Keratinocyte (primary cell): Measurements from ENCODE around the gene DENND4A. TPM values are rescaled to one million over a fixed set of nuclear protein-coding genes. Genes with fewer than 3 reads are reported as not detected.

Source experiments
- DNase-seq: peaks from one replicate; pipeline ENCODE4 v3.0.0-alpha.2; 2011; ENCODE audit warnings: low read depth, missing footprints, low spot score
- FAIRE-seq: peaks from 2 replicates; lab custom pipeline; 2011; peaks lifted over from hg19 to GRCh38; lab: Jason Lieb, UNC
- H2AFZ ChIP-seq: 2 replicates; pipeline ENCODE4 v1.6.0; 2012; ENCODE audit warnings: low read length, control low read depth, inconsistent platforms; ENCODE audit not compliant: control insufficient read depth
- H3K27ac ChIP-seq: 2 replicates; pipeline ENCODE4 v1.5.1; 2011; ENCODE audit warnings: low read length; ENCODE audit not compliant: control insufficient read depth, insufficient read depth
- H3K27me3 ChIP-seq: 3 replicates; pipeline ENCODE4 v1.6.0; 2011; ENCODE audit warnings: low read length; ENCODE audit not compliant: control insufficient read depth, insufficient read depth; ENCODE audit errors: extremely low read depth
- H3K36me3 ChIP-seq, 2 experiments: 2 replicates in 1 of 2; 3 replicates in 1 of 2; pipeline ENCODE4 v1.5.1; 2011; ENCODE audit warnings: low read length in 2 of 2, mild to moderate bottlenecking in 1 of 2; ENCODE audit not compliant: control insufficient read depth in 2 of 2, insufficient read depth in 2 of 2; ENCODE audit errors: extremely low read depth in 1 of 2
- H3K4me1 ChIP-seq: 3 replicates; pipeline ENCODE4 v1.5.1; 2011; ENCODE audit warnings: low read length; ENCODE audit not compliant: control insufficient read depth, insufficient read depth; ENCODE audit errors: extremely low read depth
- H3K4me2 ChIP-seq: 3 replicates; pipeline ENCODE4 v1.6.0; 2011; ENCODE audit warnings: low read depth, low read length; ENCODE audit not compliant: control insufficient read depth, insufficient read depth; ENCODE audit errors: extremely low read depth
- H3K4me3 ChIP-seq, 3 experiments: fragments of 200-600 bp in 1 of 3; sonication (generic) in 1 of 3; 2 replicates in 2 of 3; 3 replicates in 1 of 3; pipeline ENCODE4 v1.5.1; 2011 to 2016; ENCODE audit warnings: low read length in 3 of 3, mild to moderate bottlenecking in 3 of 3, control low read depth in 2 of 3, inconsistent platforms in 1 of 3, low read depth in 1 of 3, mixed read lengths in 1 of 3, mixed run types in 1 of 3, moderate library complexity in 1 of 3; ENCODE audit not compliant: control insufficient read depth in 2 of 3, insufficient read depth in 2 of 3; ENCODE audit errors: extremely low read depth in 1 of 3
- H3K79me2 ChIP-seq: 2 replicates; pipeline ENCODE4 v1.6.0; 2012; ENCODE audit warnings: low read length; ENCODE audit not compliant: control insufficient read depth, insufficient read depth
- H3K9ac ChIP-seq: 3 replicates; pipeline ENCODE4 v1.6.0; 2011; ENCODE audit warnings: low read length; ENCODE audit not compliant: control insufficient read depth, insufficient read depth; ENCODE audit errors: extremely low read depth
- H3K9me1 ChIP-seq: 3 replicates; pipeline ENCODE4 v1.6.0; 2011; ENCODE audit warnings: low read length; ENCODE audit not compliant: control insufficient read depth, insufficient read depth; ENCODE audit errors: extremely low read depth
- H3K9me3 ChIP-seq: 2 replicates; pipeline ENCODE4 v1.5.1; 2012; ENCODE audit warnings: low read depth, low read length; ENCODE audit not compliant: control insufficient read depth
- H4K20me1 ChIP-seq: 3 replicates; pipeline ENCODE4 v1.6.0; 2011; ENCODE audit warnings: low read length; ENCODE audit not compliant: control insufficient read depth, insufficient read depth; ENCODE audit errors: extremely low read depth
- CTCF ChIP-seq, 3 experiments: IDR thresholded peaks in 1 of 3; conservative IDR thresholded peaks in 1 of 3; optimal IDR thresholded peaks in 1 of 3; 2 replicates in 2 of 3; 3 replicates in 1 of 3; pipeline versions ENCODE3 to v1.5.1; 2011; ENCODE audit warnings: low read length in 3 of 3, mild to moderate bottlenecking in 3 of 3, moderate library complexity in 2 of 3, control low read depth in 1 of 3, inconsistent platforms in 1 of 3; ENCODE audit not compliant: insufficient read depth in 2 of 3; ENCODE audit errors: extremely low read depth in 1 of 3
- EZH2 ChIP-seq: IDR thresholded peaks from one replicate; pipeline ENCODE4 v1.6.1; 2012; ENCODE audit warnings: inconsistent platforms, mild to moderate bottlenecking, low read length, moderate library complexity
- dilution Hi-C: fragments of 300-500 bp; cut with MboI; formaldehyde crosslinking; loops from one replicate; pipeline ENCODE4 v1.7.0; 2020; ENCODE audit warnings: low sequenced_read_pairs; ENCODE audit not compliant: extremely low pct_ligation_motif_present
- polyA plus RNA-seq, 5 experiments: library from polyadenylated mRNA; depleted of rRNA in 3 of 5; stranded (reverse) in 3 of 5; stranded (forward) in 1 of 5; unstranded in 1 of 5; fragments of >200 nt; gene quantifications; 1 replicate in 1 of 5; 2 replicates in 3 of 5; 3 replicates in 1 of 5; pipeline versions ENCODE4 v1.2.1 to v1.2.3, GENCODE V29; 2011 to 2012; ENCODE audit warnings: missing spikeins in 2 of 5, low read depth in 1 of 5, low replicate concordance in 1 of 5

The DENND4A gene
- polyA plus RNA-seq, 1 donor (not counting 4 experiments of a cell fraction or from before 2014, with no cell fraction given): 10.0 TPM

DNA sequence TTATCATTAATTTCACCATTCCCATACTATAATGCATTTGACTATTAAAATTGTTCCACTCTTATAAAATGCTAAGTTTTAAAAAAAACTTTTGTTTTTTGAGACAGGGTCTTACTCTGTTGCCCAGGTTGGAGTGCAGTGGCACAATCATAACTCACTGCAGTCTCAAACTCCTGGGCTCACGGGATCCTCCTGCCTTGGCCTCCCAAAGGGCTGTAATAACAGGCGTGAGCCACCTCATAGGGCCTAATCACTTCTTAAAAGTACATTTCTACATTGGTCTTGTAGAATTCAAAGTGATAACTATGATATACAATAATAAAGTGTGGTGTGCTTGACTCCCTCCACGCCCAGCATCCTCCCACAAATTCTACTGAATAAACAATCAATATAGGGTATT is 3.0 kb downstream of the DENND4A start:
- Histone ChIP-seq H3K4me3 (no peak overlapping the region), H3K9me3 (no peaks in the 10 kb centered on the region), H3K36me3 (no peaks in the 10 kb centered on the region), H3K9ac (no peak overlapping the region), H3K27me3 (no peaks in the 10 kb centered on the region), H2AFZ (no peak overlapping the region), H3K27ac (no peak overlapping the region), H3K4me1 (peaks cover 21% of the 10 kb centered on the region), H3K4me2 (no peak overlapping the region), H3K9me1 (no peaks in the 10 kb centered on the region), H4K20me1 (no peaks in the 10 kb centered on the region), H3K79me2 (peaks cover 30% of the 10 kb centered on the region)
- DNase-seq (no peak), FAIRE-seq (no peak)
- dilution Hi-C loops: no loop called here
- TF ChIP-seq EZH2 (no peak), CTCF (optimal IDR thresholded peaks at IDR 0.05 in 1 of 3, IDR thresholded peaks at IDR 0.05 in 1 of 3, conservative IDR thresholded peaks at IDR 0.05 in 1 of 3; ENCODE audit: extremely low read depth in 1 of 3, insufficient read depth in 2 of 3, low read length in 3 of 3) (no peak)

DNA sequence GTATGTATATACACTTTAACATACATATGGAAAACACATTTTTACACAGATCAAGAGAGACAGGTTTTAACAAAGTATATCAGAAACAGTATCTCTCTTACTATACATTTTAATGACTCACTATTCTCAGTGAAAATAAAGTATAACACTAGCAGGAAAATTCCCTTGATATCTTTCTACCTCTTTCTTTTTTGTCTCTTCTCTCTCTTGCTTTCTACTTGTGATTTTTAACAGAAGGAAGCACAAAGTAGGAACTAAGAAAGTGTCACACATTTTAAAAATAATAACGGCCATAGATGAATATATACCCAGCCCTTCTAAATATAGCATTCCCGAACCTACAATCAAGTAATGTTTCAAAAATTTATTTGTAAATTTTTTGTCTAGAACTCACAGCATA is 4.8 kb downstream of the DENND4A start:
- H3K27me3 ChIP-seq: no peaks in the 10 kb centered on the region
- H3K9me3 ChIP-seq: no peaks in the 10 kb centered on the region
- TF ChIP-seq CTCF (optimal IDR thresholded peaks at IDR 0.05 in 1 of 3, IDR thresholded peaks at IDR 0.05 in 1 of 3, conservative IDR thresholded peaks at IDR 0.05 in 1 of 3; ENCODE audit: extremely low read depth in 1 of 3, insufficient read depth in 2 of 3, low read length in 3 of 3) (no peak), EZH2 (no peak)
- DNase-seq (no peak), FAIRE-seq (no peak)
- H2AFZ ChIP-seq: peak overlapping the region; percentile 2
- peak overlapping the region; percentile 58 for H3K27ac ChIP-seq
- peak overlapping the region; percentile 24 for H3K9ac ChIP-seq
- H3K4me1 ChIP-seq: peaks cover 15% of the 10 kb centered on the region
- H3K9me1 ChIP-seq: no peaks in the 10 kb centered on the region
- H3K36me3 ChIP-seq: no peaks in the 10 kb centered on the region
- H3K4me3 ChIP-seq: peak overlapping the region in 1 of 3 experiments; percentile 11
- H4K20me1 ChIP-seq: no peaks in the 10 kb centered on the region
- peaks cover 35% of the 10 kb centered on the region for H3K79me2 ChIP-seq
- dilution Hi-C loops: no loop called here
- peak overlapping the region; percentile 63 for H3K4me2 ChIP-seq
